Left ventricle myocardium inferior (tissue), 1 donor: ENCODE data around the gene MTHFSD. TPM values are rescaled to one million over a fixed set of nuclear protein-coding genes. Genes with fewer than 3 reads are reported as not detected.

Experiments
- DNase-seq: peaks from one replicate; pipeline ENCODE4 v3.0.0-alpha.2; 2020
- H3K27ac ChIP-seq: fragments of 200-600 bp; replicated peaks from 2 replicates; pipeline ENCODE4 v1.8.0; 2021
- H3K27me3 ChIP-seq: fragments of 200-600 bp; 2 replicates; pipeline ENCODE4 v1.8.0; 2021; ENCODE audit warnings: low read depth
- H3K36me3 ChIP-seq: fragments of 200-600 bp; 2 replicates; pipeline ENCODE4 v1.8.0; 2021
- H3K4me1 ChIP-seq: fragments of 200-600 bp; 2 replicates; pipeline ENCODE4 v1.8.0; 2021
- H3K4me3 ChIP-seq: fragments of 200-600 bp; 2 replicates; pipeline ENCODE4 v1.8.0; 2021; ENCODE audit warnings: mild to moderate bottlenecking, moderate library complexity
- H3K9me3 ChIP-seq: fragments of 200-600 bp; replicated peaks from 2 replicates; pipeline ENCODE4 v1.8.0; 2021
- intact Hi-C: fragments of 100-400 bp; cut with micrococcal nuclease; formaldehyde crosslinking; loops from one replicate; pipeline ENCODE4 v1.11.0; 2022
- long read RNA-seq: library from polyadenylated mRNA; unstranded; transcript quantifications from one replicate; pipeline ENCODE4 v2.0.0, GENCODE V29; 2021
- total RNA-seq: library from RNA; stranded (reverse); fragmentation: NEBNext Ultra II Directional; extraction: Animal tissue kit (Norgen Biotek cat#: 25700); gene quantifications from one replicate; pipeline ENCODE4 v1.2.1, GENCODE V29; 2021
- TF ChIP-seq, protein P1 (sequence below): fragments of 200-600 bp; IDR thresholded peaks from 2 replicates; pipeline ENCODE4 v1.8.0; 2021; ENCODE audit warnings: antibody characterized with exemption, mild to moderate bottlenecking, borderline replicate concordance
- donor health status: DM: no; HTN: yes; CAD: no; lungs with severe emphysema.

Gene MTHFSD, protein sequence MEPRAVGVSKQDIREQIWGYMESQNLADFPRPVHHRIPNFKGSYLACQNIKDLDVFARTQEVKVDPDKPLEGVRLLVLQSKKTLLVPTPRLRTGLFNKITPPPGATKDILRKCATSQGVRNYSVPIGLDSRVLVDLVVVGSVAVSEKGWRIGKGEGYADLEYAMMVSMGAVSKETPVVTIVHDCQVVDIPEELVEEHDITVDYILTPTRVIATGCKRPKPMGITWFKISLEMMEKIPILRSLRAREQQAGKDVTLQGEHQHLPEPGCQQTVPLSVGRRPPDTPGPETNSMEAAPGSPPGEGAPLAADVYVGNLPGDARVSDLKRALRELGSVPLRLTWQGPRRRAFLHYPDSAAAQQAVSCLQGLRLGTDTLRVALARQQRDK
- total RNA-seq, result 10.2 TPM
- long read RNA-seq, partial matches to known transcripts, result 2 of 16 reads
- long read RNA-seq, other reads (novel, unspliced or antisense), result 2 of 16 reads

DNA sequence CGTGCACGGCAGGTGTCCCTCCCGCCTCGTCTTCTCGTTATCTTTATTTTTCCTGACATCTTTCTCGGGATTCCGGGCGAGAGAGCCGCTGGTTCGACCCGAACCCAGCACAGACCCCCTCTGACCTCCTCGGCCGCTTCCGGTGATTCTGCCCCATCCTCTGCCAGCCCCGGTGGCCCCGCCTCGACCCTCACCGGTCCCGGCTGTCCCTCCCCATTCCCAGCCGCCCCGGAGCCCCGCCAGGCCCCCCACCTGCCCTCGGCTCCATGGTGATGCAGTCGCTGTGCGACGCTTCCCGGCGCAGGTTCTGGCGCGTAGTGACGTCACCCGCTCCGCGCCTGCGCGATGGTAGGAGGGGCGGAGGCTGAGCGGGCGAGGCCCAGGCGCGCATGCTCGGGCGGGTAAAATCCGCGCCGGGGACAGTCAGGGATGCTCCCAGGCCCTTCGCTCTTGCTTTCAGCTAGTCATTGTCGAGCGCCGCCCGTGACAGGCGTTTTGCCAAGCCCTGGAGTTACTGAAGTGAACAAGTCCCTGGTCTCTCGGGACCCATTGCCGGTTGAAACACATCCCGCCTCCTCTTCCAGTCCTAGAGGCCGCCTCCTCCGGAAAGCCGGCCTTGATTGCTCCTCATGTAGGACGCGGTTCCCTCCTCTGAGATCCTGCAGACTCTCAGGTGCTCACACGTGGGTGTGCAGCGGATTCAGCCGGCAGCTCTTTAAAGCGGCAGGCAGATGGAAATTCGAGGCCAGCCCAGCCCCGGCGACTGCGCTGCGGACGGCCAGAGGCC, at the start of gene MTHFSD:
MTHFSD (minus strand) TSS at position 319 of the 787 bp plus-strand sequence; CDS start at position 268, 51 bp downstream.
- Histone ChIP-seq H3K9me3 (no peaks in the 10 kb centered on the region), H3K27ac (peak within 1 kb of the TSS; percentile 86), H3K4me1 (peaks cover 28% of the 10 kb centered on the region), H3K27me3 (peaks cover 31% of the 10 kb centered on the region), H3K36me3 (peaks cover 9% of the 10 kb centered on the region), H3K4me3 (peak within 1 kb of the TSS; percentile 97)
- DNase-seq, result peak; percentile 92
- TF ChIP-seq, protein P1, sequence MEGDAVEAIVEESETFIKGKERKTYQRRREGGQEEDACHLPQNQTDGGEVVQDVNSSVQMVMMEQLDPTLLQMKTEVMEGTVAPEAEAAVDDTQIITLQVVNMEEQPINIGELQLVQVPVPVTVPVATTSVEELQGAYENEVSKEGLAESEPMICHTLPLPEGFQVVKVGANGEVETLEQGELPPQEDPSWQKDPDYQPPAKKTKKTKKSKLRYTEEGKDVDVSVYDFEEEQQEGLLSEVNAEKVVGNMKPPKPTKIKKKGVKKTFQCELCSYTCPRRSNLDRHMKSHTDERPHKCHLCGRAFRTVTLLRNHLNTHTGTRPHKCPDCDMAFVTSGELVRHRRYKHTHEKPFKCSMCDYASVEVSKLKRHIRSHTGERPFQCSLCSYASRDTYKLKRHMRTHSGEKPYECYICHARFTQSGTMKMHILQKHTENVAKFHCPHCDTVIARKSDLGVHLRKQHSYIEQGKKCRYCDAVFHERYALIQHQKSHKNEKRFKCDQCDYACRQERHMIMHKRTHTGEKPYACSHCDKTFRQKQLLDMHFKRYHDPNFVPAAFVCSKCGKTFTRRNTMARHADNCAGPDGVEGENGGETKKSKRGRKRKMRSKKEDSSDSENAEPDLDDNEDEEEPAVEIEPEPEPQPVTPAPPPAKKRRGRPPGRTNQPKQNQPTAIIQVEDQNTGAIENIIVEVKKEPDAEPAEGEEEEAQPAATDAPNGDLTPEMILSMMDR, result no peak
- intact Hi-C loops, result no loop called here

DNA sequence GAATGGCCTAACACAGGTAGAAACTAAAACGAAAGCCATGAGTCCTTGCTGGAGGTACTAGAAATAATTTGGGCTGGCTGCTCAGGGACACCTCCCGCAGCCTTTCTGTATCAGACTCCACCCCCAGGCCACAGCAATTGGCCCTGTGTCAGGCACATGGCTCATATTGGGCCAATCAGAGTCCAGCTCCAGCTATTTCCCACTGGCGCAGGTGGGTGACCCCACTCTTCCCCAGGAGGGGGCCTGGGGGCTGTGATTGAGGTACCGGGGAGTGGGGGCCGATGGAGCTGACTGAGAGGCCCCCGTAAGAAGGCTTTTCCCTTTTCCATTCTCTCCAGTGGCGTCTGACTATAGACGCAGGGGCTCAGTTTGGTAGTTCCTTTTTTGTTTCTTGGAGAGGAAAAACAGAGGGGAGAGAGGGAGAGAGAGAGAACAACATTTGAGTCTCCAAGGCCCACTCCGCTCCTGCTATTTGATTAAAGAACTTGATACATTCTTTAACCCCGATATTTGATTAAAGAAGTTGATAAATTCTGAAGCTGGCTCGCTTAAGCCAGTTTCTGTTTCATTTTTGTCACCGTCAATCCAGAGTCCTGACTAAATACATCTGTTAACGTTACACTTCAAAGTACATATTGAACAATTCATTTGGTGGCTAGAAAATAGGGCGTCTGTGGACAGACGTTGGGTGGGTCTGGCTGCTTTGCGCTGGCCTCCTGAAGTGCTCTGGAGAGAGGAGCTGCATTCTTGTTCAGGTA, 49.6 kb upstream of the MTHFSD start:
- no peak for DNase-seq
- intact Hi-C loops, result no loop called here
- TF ChIP-seq, protein P1, result no peak
- Histone ChIP-seq H3K27me3 (peaks cover 58% of the 10 kb centered on the region), H3K4me3 (no peak overlapping the region), H3K36me3 (no peaks in the 10 kb centered on the region), H3K4me1 (peaks cover under 1% of the 10 kb centered on the region), H3K9me3 (no peaks in the 10 kb centered on the region), H3K27ac (no peak overlapping the region)

DNA sequence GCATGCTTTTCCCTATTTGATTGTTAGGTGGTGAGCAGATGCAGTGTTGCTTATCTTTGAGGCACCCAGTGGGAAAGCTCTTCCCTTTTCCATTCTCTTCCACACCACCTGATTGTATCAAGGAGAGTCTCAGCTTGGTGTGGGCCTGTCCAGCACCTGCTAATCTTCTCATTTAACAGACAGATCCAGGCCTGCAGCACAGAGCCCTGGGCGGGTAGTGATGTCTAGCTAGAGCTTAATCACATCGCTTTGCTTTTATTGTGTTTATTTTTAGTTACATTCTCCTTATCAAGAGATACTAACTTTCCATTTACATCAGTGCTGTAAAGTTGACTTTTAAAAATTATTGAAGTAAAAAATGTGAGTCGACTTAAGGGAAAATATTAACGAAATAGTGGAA, 47.5 kb upstream of the MTHFSD start:
- intact Hi-C loops, result no loop called here
- Histone ChIP-seq H3K9me3 (no peaks in the 10 kb centered on the region), H3K4me3 (no peak overlapping the region), H3K27me3 (peaks cover 70% of the 10 kb centered on the region), H3K27ac (peak overlapping the region; percentile 2), H3K36me3 (no peaks in the 10 kb centered on the region), H3K4me1 (no peaks in the 10 kb centered on the region)
- no peak for DNase-seq
- TF ChIP-seq, protein P1, result no peak

DNA sequence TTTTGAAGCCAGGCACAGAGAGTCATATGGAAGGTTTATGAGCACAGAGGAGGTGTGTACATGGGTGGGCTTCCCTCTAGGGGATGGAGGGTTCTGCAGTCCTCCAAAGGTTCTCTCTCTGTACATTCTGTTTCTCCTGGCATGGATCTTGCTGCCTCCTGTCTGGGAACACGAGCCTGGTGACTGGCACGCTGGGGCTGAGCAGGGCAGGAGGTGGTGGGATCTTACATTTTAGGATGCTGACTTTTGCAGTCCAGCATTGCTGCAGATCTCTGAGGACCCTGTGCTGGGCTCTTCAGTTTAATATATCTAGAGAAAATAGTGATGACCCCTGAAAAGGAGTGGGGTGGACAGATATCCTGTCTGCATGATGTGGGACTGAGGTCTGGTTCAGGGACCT, 46.3 kb upstream of the MTHFSD start:
- peaks cover 70% of the 10 kb centered on the region for H3K27me3 ChIP-seq
- TF ChIP-seq, protein P1, result no peak

More for the DNA sequence above, 46.3 kb upstream of the MTHFSD start:
- DNase-seq, result no peak
- intact Hi-C loops, result no loop called here
- Histone ChIP-seq H3K27ac (no peak overlapping the region), H3K4me3 (no peak overlapping the region), H3K36me3 (no peaks in the 10 kb centered on the region), H3K4me1 (no peaks in the 10 kb centered on the region), H3K9me3 (no peaks in the 10 kb centered on the region)
